PFSK-1 (cell line): ENCODE measurements around the gene ERBB4.

ENCODE experiments used
- POLR2AphosphoS5 ChIP-seq: IDR thresholded peaks from 2 replicates; pipeline ENCODE4 v1.6.1; 2012; ENCODE audit warnings: low read depth, mild to moderate bottlenecking, control low read depth, low read length, moderate library complexity
- SIN3A ChIP-seq: IDR thresholded peaks from 2 replicates; pipeline ENCODE4 v1.6.1; 2012; ENCODE audit warnings: mild to moderate bottlenecking, low read length, moderate library complexity, borderline replicate concordance; ENCODE audit not compliant: insufficient read depth
- TAF1 ChIP-seq: IDR thresholded peaks from 2 replicates; pipeline ENCODE4 v1.6.1; 2012; ENCODE audit warnings: low read length, control low read depth, borderline replicate concordance; ENCODE audit not compliant: insufficient read depth
- TF ChIP-seq, protein P1 (sequence below), 2 experiments: IDR thresholded peaks; 2 replicates each; pipeline versions ENCODE4 v1.6.1 to v1.8.0; 2011 to 2012; ENCODE audit warnings: low read depth in 2 of 2, low read length in 2 of 2, control low read depth in 1 of 2, inconsistent platforms in 1 of 2, mild to moderate bottlenecking in 1 of 2, moderate library complexity in 1 of 2; ENCODE audit not compliant: insufficient read depth in 1 of 2

DNA sequence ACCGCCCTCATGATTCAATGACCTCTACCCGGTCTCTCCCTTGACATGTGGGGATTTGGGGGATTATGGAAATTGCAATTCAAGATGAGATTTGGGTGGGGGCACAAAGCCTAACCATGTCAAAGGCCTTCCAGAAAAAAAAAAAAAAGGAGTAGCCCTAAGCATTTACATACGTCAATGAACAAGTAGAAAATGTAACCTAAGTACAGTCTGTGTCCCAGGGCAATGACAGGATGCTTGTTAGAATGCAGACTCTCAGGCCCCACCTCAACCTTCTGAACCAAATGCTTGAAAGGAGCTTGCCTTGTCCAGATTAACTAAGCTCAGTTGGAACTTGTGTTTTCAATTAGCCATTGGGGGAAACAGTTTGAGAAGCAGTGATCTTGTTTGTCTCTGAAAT, 1180.1 kb downstream of the ERBB4 start:
- TF ChIP-seq POLR2AphosphoS5 (no peak), TAF1 (no peak), SIN3A (no peak)
- TF ChIP-seq, protein P1, sequence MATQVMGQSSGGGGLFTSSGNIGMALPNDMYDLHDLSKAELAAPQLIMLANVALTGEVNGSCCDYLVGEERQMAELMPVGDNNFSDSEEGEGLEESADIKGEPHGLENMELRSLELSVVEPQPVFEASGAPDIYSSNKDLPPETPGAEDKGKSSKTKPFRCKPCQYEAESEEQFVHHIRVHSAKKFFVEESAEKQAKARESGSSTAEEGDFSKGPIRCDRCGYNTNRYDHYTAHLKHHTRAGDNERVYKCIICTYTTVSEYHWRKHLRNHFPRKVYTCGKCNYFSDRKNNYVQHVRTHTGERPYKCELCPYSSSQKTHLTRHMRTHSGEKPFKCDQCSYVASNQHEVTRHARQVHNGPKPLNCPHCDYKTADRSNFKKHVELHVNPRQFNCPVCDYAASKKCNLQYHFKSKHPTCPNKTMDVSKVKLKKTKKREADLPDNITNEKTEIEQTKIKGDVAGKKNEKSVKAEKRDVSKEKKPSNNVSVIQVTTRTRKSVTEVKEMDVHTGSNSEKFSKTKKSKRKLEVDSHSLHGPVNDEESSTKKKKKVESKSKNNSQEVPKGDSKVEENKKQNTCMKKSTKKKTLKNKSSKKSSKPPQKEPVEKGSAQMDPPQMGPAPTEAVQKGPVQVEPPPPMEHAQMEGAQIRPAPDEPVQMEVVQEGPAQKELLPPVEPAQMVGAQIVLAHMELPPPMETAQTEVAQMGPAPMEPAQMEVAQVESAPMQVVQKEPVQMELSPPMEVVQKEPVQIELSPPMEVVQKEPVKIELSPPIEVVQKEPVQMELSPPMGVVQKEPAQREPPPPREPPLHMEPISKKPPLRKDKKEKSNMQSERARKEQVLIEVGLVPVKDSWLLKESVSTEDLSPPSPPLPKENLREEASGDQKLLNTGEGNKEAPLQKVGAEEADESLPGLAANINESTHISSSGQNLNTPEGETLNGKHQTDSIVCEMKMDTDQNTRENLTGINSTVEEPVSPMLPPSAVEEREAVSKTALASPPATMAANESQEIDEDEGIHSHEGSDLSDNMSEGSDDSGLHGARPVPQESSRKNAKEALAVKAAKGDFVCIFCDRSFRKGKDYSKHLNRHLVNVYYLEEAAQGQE (IDR thresholded peaks at IDR 0.05; ENCODE audit: insufficient read depth in 1 of 2, low read depth in 2 of 2, low read length in 2 of 2): no peak
